ENCODE results near the gene FOXE3.

- no peak for TF ChIP-seq EZH2 (IDR thresholded peaks at IDR 0.05; ENCODE audit: low read length, missing control alignments)
- TF ChIP-seq CTCF (conservative IDR thresholded peaks at IDR 0.05 in 1 of 2, IDR thresholded peaks at IDR 0.05 in 1 of 2; ENCODE audit: low read depth in 1 of 2, low read length in 2 of 2), result no peak
Observed at GRCh38 chr1:47367651-47368050, 48.4 kb upstream of the FOXE3 start.

Measured in fibroblast of lung (primary cell).